Activated CD8-positive, alpha-beta T cell treated with anti-CD3 and anti-CD28 coated beads for 36 hours (primary cell): ENCODE measurements around the gene ARHGAP4. TPM values are rescaled to one million over a fixed set of nuclear protein-coding genes. Genes with fewer than 3 reads are reported as not detected.

Source experiments
- ATAC-seq: fragments of 200-7000 bp; cut with Tn5 transposase; one replicate; pipeline ENCODE4 v1.10.0; 2021; ENCODE audit warnings: mild to moderate bottlenecking, moderate library complexity
- CTCF ChIA-PET: fragments of 350-600 bp; sonication (Branson Sonifier 250); formaldehyde crosslinking; loops from one replicate; lab custom pipeline; 2021; ENCODE audit warnings: antibody characterized with exemption; lab: Charles Lee
- POLR2A ChIA-PET: fragments of 350-600 bp; sonication (Branson Sonifier 250); formaldehyde crosslinking; loops from one replicate; lab custom pipeline; 2021; ENCODE audit warnings: antibody characterized with exemption; lab: Charles Lee
- DNase-seq: peaks from one replicate; pipeline ENCODE4 v3.0.0-alpha.2; 2020
- H3K27ac Mint-ChIP-seq: one replicate; pipeline ENCODE4 v1.8.0; 2021; ENCODE audit warnings: mild to moderate bottlenecking, mixed read lengths
- H3K27me3 Mint-ChIP-seq: one replicate; pipeline ENCODE4 v1.8.0; 2021; ENCODE audit warnings: mixed read lengths
- H3K36me3 Mint-ChIP-seq: one replicate; pipeline ENCODE4 v1.8.0; 2021; ENCODE audit warnings: low read depth, mixed read lengths
- H3K4me1 Mint-ChIP-seq: one replicate; pipeline ENCODE4 v1.8.0; 2021; ENCODE audit warnings: low read depth, mixed read lengths
- H3K4me3 Mint-ChIP-seq: one replicate; pipeline ENCODE4 v1.8.0; 2021; ENCODE audit warnings: mild to moderate bottlenecking, moderate library complexity, mixed read lengths
- H3K9me3 Mint-ChIP-seq: one replicate; pipeline ENCODE4 v1.8.0; 2021; ENCODE audit warnings: mixed read lengths
- intact Hi-C: fragments of 100-400 bp; cut with micrococcal nuclease; formaldehyde crosslinking; loops from one replicate; pipeline ENCODE4 v1.10.0; 2022
- total RNA-seq, 2 experiments: library from RNA; stranded (reverse); gene quantifications; one replicate each; pipeline ENCODE4 v1.2.3, GENCODE V29; 2021
- TF ChIP-seq, protein P1 (sequence below): fragments of 200-600 bp; IDR thresholded peaks from one replicate; pipeline ENCODE4 v1.8.0; 2022; ENCODE audit warnings: antibody characterized with exemption, mild to moderate bottlenecking

Gene ARHGAP4
- total RNA-seq, 2 experiments from 2014 or later, result 128 to 130 TPM

DNA sequence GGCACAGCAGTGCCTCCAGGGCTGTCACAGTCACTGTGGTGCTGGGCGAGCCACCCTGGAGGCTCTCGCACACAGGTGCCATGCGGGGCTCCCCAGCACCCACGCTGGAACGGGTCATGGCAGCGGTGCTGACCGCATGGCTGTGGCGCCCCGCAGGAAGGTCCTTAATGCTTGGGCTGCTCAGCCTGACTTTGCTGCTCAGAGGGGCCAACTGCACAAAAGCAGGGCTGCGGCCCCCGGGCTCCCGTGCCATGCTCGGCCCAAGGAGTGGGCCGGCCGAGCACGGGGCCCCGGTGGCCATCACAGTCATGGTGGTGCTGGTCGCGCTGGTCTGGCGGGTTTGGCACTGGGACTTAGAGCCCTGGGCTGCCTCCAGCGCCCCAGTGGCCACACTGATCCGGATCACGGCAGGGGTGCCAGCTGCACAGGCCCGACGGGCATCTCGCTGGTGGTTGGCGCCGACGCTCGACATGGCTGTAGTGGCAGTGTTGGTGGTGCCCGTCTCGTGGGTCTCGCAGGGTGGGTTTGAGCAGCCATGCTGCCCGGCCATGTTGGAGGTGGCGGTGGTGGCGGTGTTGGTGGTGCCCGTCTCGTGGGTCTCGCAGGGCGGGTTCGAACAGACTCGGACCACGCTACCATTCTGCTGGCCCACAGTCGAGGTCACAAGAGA lies 28.6 kb upstream of the ARHGAP4 start:
- DNase-seq (no peak), ATAC-seq (no peak)
- H3K27ac Mint-ChIP-seq, result no peak overlapping the region
- no peak overlapping the region for H3K4me3 Mint-ChIP-seq
- POLR2A ChIA-PET, result no interaction called here
- intact Hi-C loops, result no loop called here
- peaks cover 40% of the 10 kb centered on the region for H3K36me3 Mint-ChIP-seq
- TF ChIP-seq, protein P1, sequence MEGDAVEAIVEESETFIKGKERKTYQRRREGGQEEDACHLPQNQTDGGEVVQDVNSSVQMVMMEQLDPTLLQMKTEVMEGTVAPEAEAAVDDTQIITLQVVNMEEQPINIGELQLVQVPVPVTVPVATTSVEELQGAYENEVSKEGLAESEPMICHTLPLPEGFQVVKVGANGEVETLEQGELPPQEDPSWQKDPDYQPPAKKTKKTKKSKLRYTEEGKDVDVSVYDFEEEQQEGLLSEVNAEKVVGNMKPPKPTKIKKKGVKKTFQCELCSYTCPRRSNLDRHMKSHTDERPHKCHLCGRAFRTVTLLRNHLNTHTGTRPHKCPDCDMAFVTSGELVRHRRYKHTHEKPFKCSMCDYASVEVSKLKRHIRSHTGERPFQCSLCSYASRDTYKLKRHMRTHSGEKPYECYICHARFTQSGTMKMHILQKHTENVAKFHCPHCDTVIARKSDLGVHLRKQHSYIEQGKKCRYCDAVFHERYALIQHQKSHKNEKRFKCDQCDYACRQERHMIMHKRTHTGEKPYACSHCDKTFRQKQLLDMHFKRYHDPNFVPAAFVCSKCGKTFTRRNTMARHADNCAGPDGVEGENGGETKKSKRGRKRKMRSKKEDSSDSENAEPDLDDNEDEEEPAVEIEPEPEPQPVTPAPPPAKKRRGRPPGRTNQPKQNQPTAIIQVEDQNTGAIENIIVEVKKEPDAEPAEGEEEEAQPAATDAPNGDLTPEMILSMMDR, result no peak
- CTCF ChIA-PET, result no interaction called here
- H3K9me3 Mint-ChIP-seq, result no peaks in the 10 kb centered on the region
- no peaks in the 10 kb centered on the region for H3K27me3 Mint-ChIP-seq
- H3K4me1 Mint-ChIP-seq, result peaks cover 22% of the 10 kb centered on the region

GRCh38 chrX:153953892-153954557 lies 28.0 kb upstream of the ARHGAP4 start:
- POLR2A ChIA-PET, result interaction anchor here (1.2 to 11.9 kb wide), 4 partner anchors 11 to 27 kb away, joined by 3 to 130 read pairs (median 34); partner anchors contain the start of genes ARHGAP4 and HCFC1
- intact Hi-C loops, result no loop called here
- peaks cover 45% of the 10 kb centered on the region for H3K36me3 Mint-ChIP-seq
- peaks cover 26% of the 10 kb centered on the region for H3K4me1 Mint-ChIP-seq
- peak; percentile 1 for ATAC-seq
- TF ChIP-seq, protein P1, result no peak
- CTCF ChIA-PET, result interaction anchor here (2.3 to 10.2 kb wide), 2 partner anchors 12 to 28 kb away, joined by 17 to 136 read pairs; partner anchors contain the start of gene ARHGAP4
- H3K27me3 Mint-ChIP-seq, result no peaks in the 10 kb centered on the region
- no peak for DNase-seq
- no peak overlapping the region for H3K4me3 Mint-ChIP-seq
- H3K27ac Mint-ChIP-seq, result no peak overlapping the region
- no peaks in the 10 kb centered on the region for H3K9me3 Mint-ChIP-seq

GRCh38 chrX:153953342-153953830 lies 27.3 kb upstream of the ARHGAP4 start:
- Mint-ChIP-seq H3K36me3 (peaks cover 42% of the 10 kb centered on the region), H3K4me3 (no peak overlapping the region), H3K9me3 (no peaks in the 10 kb centered on the region), H3K4me1 (peaks cover 29% of the 10 kb centered on the region), H3K27me3 (no peaks in the 10 kb centered on the region), H3K27ac (peak overlapping the region; percentile 57)
- ATAC-seq, result peak; percentile 78
- DNase-seq, result peak; percentile 85
- intact Hi-C loops, result no loop called here
- TF ChIP-seq, protein P1, result peak; percentile 91
- ChIA-PET POLR2A (interaction anchor here (1.2 to 11.9 kb wide), 5 partner anchors 10 to 27 kb away, joined by 3 to 130 read pairs (median 3); partner anchors contain the start of genes ARHGAP4, HCFC1 and NAA10), CTCF (interaction anchor here (2.3 to 10.2 kb wide), 2 partner anchors 13 to 28 kb away, joined by 17 to 136 read pairs; partner anchors contain the start of gene ARHGAP4)

- DNase-seq (no peak), ATAC-seq (no peak)
- CTCF ChIA-PET, result interaction anchor here (1.1 to 10.2 kb wide), 3 partner anchors 11 to 27 kb away, joined by 3 to 136 read pairs (median 17); partner anchors contain the start of gene ARHGAP4
- Mint-ChIP-seq H3K27me3 (no peaks in the 10 kb centered on the region), H3K9me3 (no peaks in the 10 kb centered on the region), H3K4me3 (no peak overlapping the region), H3K36me3 (peaks cover 45% of the 10 kb centered on the region), H3K27ac (peak overlapping the region; percentile 57), H3K4me1 (peaks cover 37% of the 10 kb centered on the region)
- POLR2A ChIA-PET, result interaction anchor here (1.1 to 11.9 kb wide), 4 partner anchors 11 to 26 kb away, joined by 3 to 130 read pairs (median 34); partner anchors contain the start of genes ARHGAP4, HCFC1 and NAA10
- TF ChIP-seq, protein P1, result no peak
- intact Hi-C loops, result no loop called here
Measured at GRCh38 chrX:153952373-153953026, 26.4 kb upstream of the ARHGAP4 start.
